CD4-positive, alpha-beta T cell treated with Interleukin-6 at 100 ng/mL for 8 hours (primary cell): ENCODE results near the gene BCKDHB.

Experiments
- DNase-seq: peaks from one replicate; pipeline ENCODE4 v3.0.0-alpha.2; 2020; ENCODE audit warnings: mixed read lengths, low spot score

The BCKDHB gene

GRCh38 chr6:80151635-80152034, 45.2 kb downstream of the BCKDHB start:
- no peak for DNase-seq

- no peak for DNase-seq
Observed at GRCh38 chr6:80154160-80154559, 47.7 kb downstream of the BCKDHB start.

- no peak for DNase-seq
Observed at GRCh38 chr6:80156221-80156620, 49.8 kb downstream of the BCKDHB start.

- DNase-seq, result no peak
Observed at GRCh38 chr6:80158478-80158989, 52.1 kb downstream of the BCKDHB start.

GRCh38 chr6:80161434-80161833, 55.0 kb downstream of the BCKDHB start:
- no peak for DNase-seq

GRCh38 chr6:80163754-80164187, 57.3 kb downstream of the BCKDHB start:
- peak; percentile 5 for DNase-seq

- no peak for DNase-seq
Observed at GRCh38 chr6:80165143-80165542, 58.7 kb downstream of the BCKDHB start.

- no peak for DNase-seq
Observed at GRCh38 chr6:80165819-80166218, 59.3 kb downstream of the BCKDHB start.

GRCh38 chr6:80170433-80170832, 64.0 kb downstream of the BCKDHB start:
- no peak for DNase-seq

- no peak for DNase-seq
Observed at GRCh38 chr6:80173411-80173810, 66.9 kb downstream of the BCKDHB start.

GRCh38 chr6:80174900-80175572, 68.6 kb downstream of the BCKDHB start:
- no peak for DNase-seq

- DNase-seq, result no peak
Observed at GRCh38 chr6:80179695-80180094, 73.2 kb downstream of the BCKDHB start.

- no peak for DNase-seq
Observed at GRCh38 chr6:80181352-80182081, 75.0 kb downstream of the BCKDHB start.

GRCh38 chr6:80182308-80182707, 75.8 kb downstream of the BCKDHB start:
- no peak for DNase-seq

- no peak for DNase-seq
Observed at GRCh38 chr6:80183019-80183795, 76.7 kb downstream of the BCKDHB start.

GRCh38 chr6:80185492-80185891, 79.0 kb downstream of the BCKDHB start:
- DNase-seq, result no peak

- no peak for DNase-seq
Observed at GRCh38 chr6:80186082-80186481, 79.6 kb downstream of the BCKDHB start.

GRCh38 chr6:80196906-80197305, 90.4 kb downstream of the BCKDHB start:
- DNase-seq, result no peak

GRCh38 chr6:80197474-80197873, 91.0 kb downstream of the BCKDHB start:
- no peak for DNase-seq

- DNase-seq, result no peak
Observed at GRCh38 chr6:80197986-80198385, 91.5 kb downstream of the BCKDHB start.

GRCh38 chr6:80203283-80203682, 96.8 kb downstream of the BCKDHB start:
- no peak for DNase-seq

- no peak for DNase-seq
Observed at GRCh38 chr6:80205404-80205803, 98.9 kb downstream of the BCKDHB start.

- DNase-seq, result no peak
Observed at GRCh38 chr6:80206758-80207157, 100.3 kb downstream of the BCKDHB start.
